Pancreas (tissue), 10 donors: ENCODE measurements around the gene HIRIP3. TPM values are rescaled to one million over a fixed set of nuclear protein-coding genes. Genes with fewer than 3 reads are reported as not detected.

Experiments used
- ATAC-seq, 4 donors: fragments of 200-7000 bp; cut with Tn5 transposase; one replicate each; pipeline versions ENCODE4 v1.8.0 to v1.9.1; 2020; ENCODE audit warnings: mild to moderate bottlenecking in 4 of 4, moderate library complexity in 4 of 4
- DNase-seq, 6 donors: peaks; one replicate each; pipeline ENCODE4 v3.0.0-alpha.2; 2020
- FAIRE-seq: peaks from 2 replicates; lab custom pipeline; 2012; peaks lifted over from hg19 to GRCh38; lab: Jason Lieb, UNC
- H3K27ac ChIP-seq, 4 donors: fragments of 200-600 bp; sonication (generic); 1 replicate in 3 of 4; 2 replicates in 1 of 4; pipeline versions ENCODE4 v1.5.0 to v1.8.0; 2020
- H3K27me3 ChIP-seq, 4 donors: fragments of 200-600 bp; one replicate each; pipeline ENCODE4 v1.8.0; 2021
- H3K36me3 ChIP-seq, 3 donors: fragments of 200-600 bp; sonication (generic) in 1 of 3; one replicate each; pipeline versions ENCODE4 v1.5.0 to v1.8.0; 2020 to 2021
- H3K4me1 ChIP-seq, 3 donors: fragments of 200-600 bp; one replicate each; pipeline ENCODE4 v1.8.0; 2021
- H3K4me3 ChIP-seq, 4 donors: fragments of 200-600 bp; sonication (generic) in 2 of 4; one replicate each; pipeline versions ENCODE4 v1.5.0 to v1.8.0; 2020 to 2021
- H3K9me3 ChIP-seq, 4 donors: fragments of 200-600 bp; one replicate each; pipeline ENCODE4 v1.8.0; 2021
- WGBS, 2 donors: extraction: QIAGEN DNeasy Blood & Tissue Kit; methylation state at CpG; one replicate each; pipeline ENCODE4 v1.1.7; 2013; 5-methylcytosine and 5-hydroxymethylcytosine counted together
- intact Hi-C, 3 donors: fragments of 100-400 bp; cut with DNase I; formaldehyde crosslinking; loops; one replicate each; pipeline versions ENCODE4 v1.11.1 to v1.14.2; 2022
- polyA plus RNA-seq, 2 donors: library from polyadenylated mRNA; stranded (reverse); fragments of 200-250 nt; gene quantifications; one replicate each; pipeline ENCODE4 v1.2.3, GENCODE V29; 2013
- total RNA-seq, 6 donors: library from RNA; stranded (reverse); fragmentation: NEBNext Ultra II Directional in 4 of 6; extraction: Animal tissue kit (Norgen Biotek cat#: 25700) in 4 of 6; gene quantifications; one replicate each; pipeline versions ENCODE4 v1.2.1 to v1.2.4, GENCODE V29; 2021 to 2023
- TF ChIP-seq, protein P1 (sequence below), 4 donors: fragments of 200-600 bp; sonication (generic) in 3 of 4; IDR thresholded peaks; one replicate each; pipeline versions ENCODE4 v1.5.0 to v1.8.0; 2021; ENCODE audit warnings: antibody characterized with exemption in 4 of 4
- donor health status: healthy with polysubstance abuse.
- donor health status: DM: no; HTN: no; CAD: no; lungs with moderate emphysema.
- donor health status: DM: no; HTN: no; CAD: no.
- donor health status: control.
- donor health status: control.
- donor health status: Bipolar disorder and iron deficiency.
- donor health status: DM: yes; HTN: yes; CAD: no.
- donor health status: DM: no; HTN: no; CAD: no.
- donor health status: DM: no; HTN: no; CAD: no.
- donor health status: DM: yes; HTN: yes; CAD: no.

The HIRIP3 gene
- total and polyA plus RNA-seq, 8 donors: 4.4 to 16.8 (median 7.3) TPM

DNA sequence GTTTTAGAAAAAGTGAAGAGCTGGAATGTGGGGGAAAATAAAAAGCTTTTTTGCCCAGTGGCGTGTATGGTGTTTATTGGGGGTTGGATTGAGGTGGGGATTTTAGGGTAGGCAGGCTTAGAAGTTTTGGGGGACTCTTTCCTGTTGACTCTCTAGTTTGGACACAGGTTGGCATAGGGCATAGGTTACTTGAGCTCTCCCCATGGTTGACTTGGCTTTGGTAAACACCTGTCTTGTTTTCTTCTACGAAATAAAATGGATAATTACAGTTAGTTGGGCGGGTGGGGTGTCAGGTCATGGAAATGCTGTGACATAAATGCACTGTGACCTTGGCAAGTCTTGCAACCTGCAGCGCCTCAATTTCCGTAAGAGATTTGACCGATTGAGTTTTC is 22.4 kb downstream of the HIRIP3 start:
- intact Hi-C loops: no loop called here
- peaks cover 0 to 4% (median 2%) of the 10 kb centered on the region in 3 donors for H3K36me3 ChIP-seq
- no peak for FAIRE-seq
- H3K27ac ChIP-seq: peak overlapping the region in 3 of 4 donors; percentile 56 to 71 (median 66)
- TF ChIP-seq, protein P1, sequence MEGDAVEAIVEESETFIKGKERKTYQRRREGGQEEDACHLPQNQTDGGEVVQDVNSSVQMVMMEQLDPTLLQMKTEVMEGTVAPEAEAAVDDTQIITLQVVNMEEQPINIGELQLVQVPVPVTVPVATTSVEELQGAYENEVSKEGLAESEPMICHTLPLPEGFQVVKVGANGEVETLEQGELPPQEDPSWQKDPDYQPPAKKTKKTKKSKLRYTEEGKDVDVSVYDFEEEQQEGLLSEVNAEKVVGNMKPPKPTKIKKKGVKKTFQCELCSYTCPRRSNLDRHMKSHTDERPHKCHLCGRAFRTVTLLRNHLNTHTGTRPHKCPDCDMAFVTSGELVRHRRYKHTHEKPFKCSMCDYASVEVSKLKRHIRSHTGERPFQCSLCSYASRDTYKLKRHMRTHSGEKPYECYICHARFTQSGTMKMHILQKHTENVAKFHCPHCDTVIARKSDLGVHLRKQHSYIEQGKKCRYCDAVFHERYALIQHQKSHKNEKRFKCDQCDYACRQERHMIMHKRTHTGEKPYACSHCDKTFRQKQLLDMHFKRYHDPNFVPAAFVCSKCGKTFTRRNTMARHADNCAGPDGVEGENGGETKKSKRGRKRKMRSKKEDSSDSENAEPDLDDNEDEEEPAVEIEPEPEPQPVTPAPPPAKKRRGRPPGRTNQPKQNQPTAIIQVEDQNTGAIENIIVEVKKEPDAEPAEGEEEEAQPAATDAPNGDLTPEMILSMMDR (IDR thresholded peaks at IDR 0.05): no peak
- no peak for DNase-seq
- ATAC-seq: no peak
- H3K4me3 ChIP-seq: peak overlapping the region in 1 of 4 donors; percentile 90
- H3K9me3 ChIP-seq: no peaks in the 10 kb centered on the region
- no peaks in the 10 kb centered on the region for H3K27me3 ChIP-seq
- H3K4me1 ChIP-seq: peaks cover 0 to 17% (median 9%) of the 10 kb centered on the region in 3 donors
- WGBS, 2 donors: 36 to 51% methylated on average over 6 of the region's 6 CpGs

DNA sequence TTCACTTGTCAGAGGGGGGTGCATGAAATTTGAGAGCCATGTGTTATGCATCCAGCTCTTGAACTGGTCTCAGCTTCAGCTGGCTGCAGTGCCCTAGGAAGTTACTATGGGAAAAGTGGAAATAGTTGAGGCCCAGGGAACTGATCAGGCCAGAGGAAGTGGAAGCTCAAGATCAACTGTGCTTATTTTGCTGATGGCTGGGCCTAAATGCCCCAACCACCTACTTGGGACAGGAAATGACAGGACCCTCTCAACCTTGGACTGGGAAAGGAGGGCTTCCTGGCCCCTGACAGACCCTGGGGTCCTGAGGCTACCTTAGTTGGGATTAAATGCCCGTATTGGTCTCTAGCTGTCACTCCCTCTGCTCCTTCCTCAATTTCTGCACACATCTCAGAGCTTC is 22.9 kb downstream of the HIRIP3 start:
- WGBS, 2 donors: 100% methylated on average over 1 of the region's 1 CpG
- Histone ChIP-seq H3K4me3 (no peak overlapping the region), H3K4me1 (peaks cover 0 to 17% (median 9%) of the 10 kb centered on the region in 3 donors), H3K27ac (no peak overlapping the region), H3K27me3 (no peaks in the 10 kb centered on the region), H3K36me3 (peaks cover 0 to 4% (median 3%) of the 10 kb centered on the region in 3 donors), H3K9me3 (no peaks in the 10 kb centered on the region)
- ATAC-seq (no peak), DNase-seq (no peak), FAIRE-seq (no peak)
- TF ChIP-seq, protein P1 (IDR thresholded peaks at IDR 0.05): no peak
- intact Hi-C loops: no loop called here

DNA sequence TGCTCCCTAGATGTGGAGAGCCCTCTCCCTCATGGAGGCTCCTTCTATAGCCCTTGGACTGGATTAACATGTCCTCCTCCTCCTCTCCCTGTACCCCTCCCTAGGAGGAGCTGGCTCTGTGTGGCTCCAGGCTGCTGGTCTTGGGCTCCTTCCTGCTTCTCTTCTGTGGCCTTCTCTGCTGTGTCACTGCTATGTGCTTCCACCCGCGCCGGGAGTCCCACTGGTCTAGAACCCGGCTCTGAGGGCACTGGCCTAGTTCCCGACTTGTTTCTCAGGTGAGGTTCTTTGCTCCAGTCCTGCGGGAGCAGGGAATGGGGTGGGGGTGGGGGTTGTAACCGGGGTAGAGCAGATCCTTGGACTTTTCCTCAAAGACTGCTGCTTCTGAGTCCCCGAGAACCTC is 24.1 kb downstream of the HIRIP3 start:
- Histone ChIP-seq H3K27me3 (no peaks in the 10 kb centered on the region), H3K27ac (no peak overlapping the region), H3K36me3 (peaks cover 0 to 4% (median 3%) of the 10 kb centered on the region in 3 donors), H3K4me3 (no peak overlapping the region), H3K9me3 (no peaks in the 10 kb centered on the region), H3K4me1 (peaks cover 0 to 14% (median 6%) of the 10 kb centered on the region in 3 donors)
- DNase-seq (no peak), FAIRE-seq (no peak), ATAC-seq (no peak)
- intact Hi-C loops: no loop called here
- WGBS, 2 donors: 87 to 91% methylated on average over 8 of the region's 8 CpGs
- TF ChIP-seq, protein P1 (IDR thresholded peaks at IDR 0.05): no peak

DNA sequence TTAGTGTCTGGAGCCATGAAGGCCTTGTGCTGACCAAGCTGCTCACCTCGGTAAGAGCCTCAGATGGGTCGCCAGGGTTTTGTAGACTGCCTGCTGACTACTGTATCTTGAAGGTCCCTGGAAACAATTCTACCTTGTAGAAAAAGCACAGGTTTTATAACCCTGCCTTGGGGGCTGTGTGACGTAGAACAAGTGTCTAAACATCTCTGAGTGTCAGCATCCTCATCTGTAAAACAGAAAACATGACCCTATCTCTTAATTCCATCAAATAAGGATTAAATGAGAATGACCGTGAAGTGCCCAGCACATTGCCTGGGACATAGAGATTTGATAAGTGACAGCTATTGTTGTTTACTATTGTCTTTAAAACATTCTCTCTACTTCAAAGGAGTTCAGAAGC is 27.2 kb downstream of the HIRIP3 start:
- FAIRE-seq: no peak
- no peaks in the 10 kb centered on the region for H3K4me1 ChIP-seq
- 92 to 93% methylated on average over 4 of the region's 4 CpGs for WGBS, 2 donors
- no peaks in the 10 kb centered on the region for H3K9me3 ChIP-seq
- H3K4me3 ChIP-seq: no peak overlapping the region
- H3K27ac ChIP-seq: no peak overlapping the region
- H3K27me3 ChIP-seq: no peaks in the 10 kb centered on the region
- intact Hi-C loops: no loop called here
- ATAC-seq: no peak
- no peak for DNase-seq
- TF ChIP-seq, protein P1 (IDR thresholded peaks at IDR 0.05): no peak
- H3K36me3 ChIP-seq: peaks cover 0 to 4% (median 3%) of the 10 kb centered on the region in 3 donors

DNA sequence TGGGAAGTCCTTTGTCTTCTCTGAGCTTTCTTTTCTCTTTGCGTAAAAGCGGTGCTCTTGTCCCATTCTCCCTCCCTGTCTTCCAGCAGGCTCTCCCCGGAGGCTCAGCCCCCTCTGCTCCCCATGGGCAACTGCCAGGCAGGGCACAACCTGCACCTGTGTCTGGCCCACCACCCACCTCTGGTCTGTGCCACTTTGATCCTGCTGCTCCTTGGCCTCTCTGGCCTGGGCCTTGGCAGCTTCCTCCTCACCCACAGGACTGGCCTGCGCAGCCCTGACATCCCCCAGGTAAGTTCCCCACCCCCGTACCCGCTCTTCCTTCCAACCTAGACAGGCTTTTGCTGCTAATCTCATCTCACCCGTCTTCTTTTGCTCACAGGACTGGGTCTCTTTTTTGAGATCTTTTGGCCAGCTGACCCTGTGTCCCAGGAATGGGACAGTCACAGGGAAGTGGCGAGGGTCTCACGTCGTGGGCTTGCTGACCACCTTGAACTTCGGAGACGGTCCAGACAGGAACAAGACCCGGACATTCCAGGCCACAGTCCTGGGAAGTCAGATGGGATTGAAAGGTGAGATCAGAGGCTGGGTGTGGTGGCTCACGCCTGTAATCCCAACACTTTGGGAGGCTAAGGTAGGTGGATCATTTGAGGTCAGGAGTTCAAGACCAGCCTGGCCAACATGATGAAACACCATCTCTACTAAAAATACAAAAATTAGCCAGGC is 32.2 kb downstream of the HIRIP3 start:
- 77 to 78% methylated on average over 14 of the region's 14 CpGs for WGBS, 2 donors
- TF ChIP-seq, protein P1 (IDR thresholded peaks at IDR 0.05): no peak
- H3K27ac ChIP-seq: peak overlapping the region; percentile 58 to 90 (median 84)
- peak overlapping the region in 2 of 4 donors; percentile 79 to 85 for H3K4me3 ChIP-seq
- no peak for ATAC-seq
- no peak for FAIRE-seq
- no peaks in the 10 kb centered on the region for H3K9me3 ChIP-seq
- intact Hi-C loops: loop anchor here in 1 of 3 donors (5.0 kb wide), 1 partner anchor 36 kb away; the partner anchor contains the start of gene KCTD13
- peak in 1 of 6 donors; percentile 72 for DNase-seq
- peaks cover 0 to 3% (median 0%) of the 10 kb centered on the region in 3 donors for H3K36me3 ChIP-seq
- H3K4me1 ChIP-seq: peaks cover 0 to 7% (median 6%) of the 10 kb centered on the region in 3 donors
- no peaks in the 10 kb centered on the region for H3K27me3 ChIP-seq
